HG03196 (cell line): ENCODE measurements around the gene ADGRG3.

Experiments used
- ATAC-seq: cut with Tn5 transposase; IDR thresholded peaks from one replicate; pipeline ENCODE4 v1.9.1; 2021; ENCODE audit not compliant: unreplicated experiment

Gene ADGRG3

DNA sequence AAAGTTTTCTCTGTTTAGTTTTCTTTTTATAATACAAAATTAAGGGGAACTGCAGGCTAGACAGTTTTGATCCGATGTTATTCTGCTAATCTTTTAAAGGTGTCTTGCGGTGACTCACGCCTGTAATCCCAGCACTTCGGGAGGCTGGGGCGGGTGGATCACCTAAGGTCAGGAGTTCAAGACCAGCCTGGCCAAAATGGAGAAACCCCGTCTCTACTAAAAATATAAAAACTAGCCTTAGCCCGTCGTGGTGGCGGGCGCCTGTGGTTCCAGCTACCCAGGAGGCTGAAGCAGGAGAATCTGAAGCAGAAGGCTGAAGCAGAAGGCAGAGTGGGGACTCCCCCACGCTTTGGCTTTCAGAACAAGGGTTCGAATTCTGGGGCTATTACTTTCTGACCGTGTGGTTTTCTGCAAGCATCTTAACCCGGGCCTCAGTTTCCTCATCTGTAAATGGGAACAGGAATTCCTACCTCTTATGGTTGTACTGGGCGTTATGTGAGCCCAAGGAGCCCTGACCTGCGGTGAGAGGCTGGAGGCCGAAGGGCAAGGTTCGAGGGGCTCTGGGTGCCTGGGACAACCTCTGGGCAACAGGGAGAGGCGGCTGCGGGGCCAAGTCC lies 66.3 kb downstream of the ADGRG3 start:
- ATAC-seq: no peak

DNA sequence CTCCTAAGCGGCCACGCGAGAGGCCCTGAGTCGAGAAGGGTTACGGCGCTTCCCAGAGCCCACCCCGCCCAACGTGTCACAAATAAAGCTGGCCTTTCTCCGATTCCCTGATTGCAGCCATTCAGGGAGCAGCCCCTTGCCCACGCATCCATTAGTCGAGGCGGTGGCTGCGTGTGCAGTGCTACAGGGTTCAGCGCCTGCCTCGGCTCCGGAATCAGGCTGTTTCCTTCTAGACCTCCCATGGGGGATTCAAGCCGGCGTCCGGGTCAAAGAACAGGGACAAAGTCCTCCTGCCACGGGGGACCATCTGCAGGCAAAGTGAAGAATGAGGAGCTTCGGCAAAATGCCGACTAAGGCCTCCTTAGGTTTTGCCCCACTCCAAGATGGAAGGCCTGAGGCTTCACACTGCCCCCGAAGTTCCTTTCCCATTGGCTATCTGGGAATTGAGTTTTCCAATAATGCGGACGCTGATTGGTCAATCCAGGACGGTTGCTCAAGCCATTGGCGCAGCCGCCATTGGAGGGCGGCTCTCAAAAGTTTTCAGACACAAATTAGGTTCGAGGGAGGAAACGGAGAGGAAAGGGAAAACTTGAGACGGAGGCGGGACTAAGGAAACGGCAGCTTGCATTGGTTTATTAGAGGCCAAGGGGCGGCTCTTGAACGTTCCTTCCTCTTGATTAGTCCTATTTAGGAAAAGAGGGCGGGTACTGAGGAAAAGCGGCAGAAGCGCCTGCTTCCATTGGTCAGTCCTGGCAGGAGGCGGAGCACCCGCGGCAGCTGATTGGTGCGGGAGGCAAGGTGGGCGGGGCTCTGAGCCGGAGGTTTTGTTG lies 67.0 kb downstream of the ADGRG3 start:
- peak; percentile 85 for ATAC-seq

DNA sequence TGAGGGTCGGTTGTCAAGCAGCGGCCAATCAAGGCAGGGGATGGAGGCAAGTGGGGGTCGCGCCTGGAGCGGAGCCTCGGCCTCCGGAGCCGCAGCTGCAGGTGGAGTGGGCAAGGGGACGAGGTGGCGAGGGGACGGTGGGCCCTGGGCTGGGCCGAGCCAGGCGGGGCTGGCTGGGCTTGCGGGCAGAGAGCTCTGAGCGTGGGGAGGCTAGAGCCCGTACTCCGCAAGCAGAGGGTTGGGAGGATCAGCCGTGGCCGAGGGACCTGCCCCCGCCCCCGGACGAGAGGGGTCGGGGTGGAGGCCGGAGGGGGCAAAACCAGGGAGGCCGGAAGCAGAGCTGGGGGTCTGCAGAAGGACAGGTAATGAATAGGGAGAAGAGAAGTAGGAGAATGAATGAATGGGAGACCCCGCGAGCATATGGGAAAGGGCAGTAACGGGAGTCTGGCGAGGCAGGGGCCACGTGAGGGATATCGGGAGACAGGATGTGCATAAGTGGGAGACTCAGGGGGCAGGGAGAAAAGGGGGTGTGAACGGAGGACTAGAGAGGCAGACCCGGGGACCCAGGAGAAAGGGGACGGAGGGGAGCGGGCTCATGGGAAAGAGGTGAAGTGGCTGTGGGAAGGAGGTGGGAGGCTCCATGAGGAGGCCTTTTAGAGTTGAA lies 67.8 kb downstream of the ADGRG3 start, which contains the start of gene KATNB1:
KATNB1 (plus strand) TSS at position 16 of the 664 bp plus-strand sequence. CDS start 1,474 bp downstream, outside the sequence.
- no peak for ATAC-seq

GRCh38 chr16:57736419-57737351 lies 68.6 kb downstream of the ADGRG3 start:
- ATAC-seq: no peak

- ATAC-seq: no peak
Measured at GRCh38 chr16:57738844-57739243, 70.7 kb downstream of the ADGRG3 start.
